NCI-H82 treated with DMSO at 0.1 percent for 48 hours (cell line): ENCODE data around the gene PCDHB11.
"Not testable (repeated sequence)": the region's sequence is repeated elsewhere in the genome, so short reads cannot be mapped to it uniquely, and the experiment has no call there.

Experiments used
- DNase-seq: peaks from one replicate; lab custom pipeline; 2025; ENCODE audit not compliant: unreplicated experiment; lab: John Stamatoyannopoulos, UW

PCDHB11 gene

GRCh38 chr5:141186897-141187512 is 12.4 kb upstream of the PCDHB11 start, which contains the start of gene PCDHB9:
PCDHB9 (plus strand) TSS chr5:141187161; CDS start chr5:141187319, 158 bp downstream.
- no peak for DNase-seq

GRCh38 chr5:141188682-141189081 is 10.7 kb upstream of the PCDHB11 start:
- DNase-seq: not testable (repeated sequence)

DNA sequence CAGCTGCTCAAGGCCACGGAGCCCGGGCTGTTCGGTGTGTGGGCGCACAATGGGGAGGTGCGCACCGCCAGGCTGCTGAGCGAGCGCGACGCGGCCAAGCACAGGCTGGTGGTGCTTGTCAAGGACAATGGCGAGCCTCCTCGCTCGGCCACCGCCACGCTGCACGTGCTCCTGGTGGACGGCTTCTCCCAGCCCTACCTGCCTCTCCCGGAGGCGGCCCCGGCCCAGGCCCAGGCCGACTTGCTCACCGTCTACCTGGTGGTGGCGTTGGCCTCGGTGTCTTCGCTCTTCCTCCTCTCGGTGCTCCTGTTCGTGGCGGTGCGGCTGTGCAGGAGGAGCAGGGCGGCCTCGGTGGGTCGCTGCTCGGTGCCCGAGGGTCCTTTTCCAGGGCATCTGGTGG is 10.3 kb upstream of the PCDHB11 start:
- not testable (repeated sequence) for DNase-seq

GRCh38 chr5:141192110-141192725 is 7.2 kb upstream of the PCDHB11 start, which contains the start of gene PCDHB10:
PCDHB10 (plus strand) TSS chr5:141192353; CDS start chr5:141192553, 200 bp downstream.
- no peak for DNase-seq

- not testable (repeated sequence) for DNase-seq
Observed at GRCh38 chr5:141194332-141194731, 5.1 kb upstream of the PCDHB11 start.

GRCh38 chr5:141196363-141196762 is 3.1 kb upstream of the PCDHB11 start:
- no peak for DNase-seq

- not testable (repeated sequence) for DNase-seq
Observed at GRCh38 chr5:141201126-141201525, 1.7 kb downstream of the PCDHB11 start.

- not testable (repeated sequence) for DNase-seq
Observed at GRCh38 chr5:141201646-141202045, 2.2 kb downstream of the PCDHB11 start.

GRCh38 chr5:141208478-141208877 is 9.1 kb downstream of the PCDHB11 start, which contains the start of gene PCDHB12:
PCDHB12 (plus strand) TSS chr5:141208719; CDS start chr5:141208908, 189 bp downstream.
- DNase-seq: no peak

GRCh38 chr5:141210281-141210680 is 10.9 kb downstream of the PCDHB11 start:
- not testable (repeated sequence) for DNase-seq

- not testable (repeated sequence) for DNase-seq
Observed at GRCh38 chr5:141210849-141211248, 11.4 kb downstream of the PCDHB11 start.

GRCh38 chr5:141213656-141214339 is 14.4 kb downstream of the PCDHB11 start, which contains the start of gene PCDHB13:
PCDHB13 (plus strand) TSS chr5:141213919; CDS start chr5:141214124, 205 bp downstream.
- DNase-seq: not testable (repeated sequence)

- DNase-seq: not testable (repeated sequence)
Observed at GRCh38 chr5:141214583-141214982, 15.2 kb downstream of the PCDHB11 start.

GRCh38 chr5:141215504-141215903 is 16.1 kb downstream of the PCDHB11 start:
- DNase-seq: not testable (repeated sequence)

DNA sequence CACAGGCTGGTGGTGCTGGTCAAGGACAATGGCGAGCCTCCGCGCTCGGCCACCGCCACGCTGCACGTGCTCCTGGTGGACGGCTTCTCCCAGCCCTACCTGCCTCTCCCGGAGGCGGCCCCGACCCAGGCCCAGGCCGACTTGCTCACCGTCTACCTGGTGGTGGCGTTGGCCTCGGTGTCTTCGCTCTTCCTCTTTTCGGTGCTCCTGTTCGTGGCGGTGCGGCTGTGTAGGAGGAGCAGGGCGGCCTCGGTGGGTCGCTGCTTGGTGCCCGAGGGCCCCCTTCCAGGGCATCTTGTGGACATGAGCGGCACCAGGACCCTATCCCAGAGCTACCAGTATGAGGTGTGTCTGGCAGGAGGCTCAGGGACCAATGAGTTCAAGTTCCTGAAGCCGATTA is 16.6 kb downstream of the PCDHB11 start:
- DNase-seq: not testable (repeated sequence)

- DNase-seq: no peak
Observed at GRCh38 chr5:141223112-141223783, 23.8 kb downstream of the PCDHB11 start, which contains the start of gene PCDHB14. PCDHB14 (plus strand) TSS chr5:141223343; CDS start chr5:141223506, 163 bp downstream.

GRCh38 chr5:141224844-141225243 is 25.4 kb downstream of the PCDHB11 start:
- not testable (repeated sequence) for DNase-seq

DNA sequence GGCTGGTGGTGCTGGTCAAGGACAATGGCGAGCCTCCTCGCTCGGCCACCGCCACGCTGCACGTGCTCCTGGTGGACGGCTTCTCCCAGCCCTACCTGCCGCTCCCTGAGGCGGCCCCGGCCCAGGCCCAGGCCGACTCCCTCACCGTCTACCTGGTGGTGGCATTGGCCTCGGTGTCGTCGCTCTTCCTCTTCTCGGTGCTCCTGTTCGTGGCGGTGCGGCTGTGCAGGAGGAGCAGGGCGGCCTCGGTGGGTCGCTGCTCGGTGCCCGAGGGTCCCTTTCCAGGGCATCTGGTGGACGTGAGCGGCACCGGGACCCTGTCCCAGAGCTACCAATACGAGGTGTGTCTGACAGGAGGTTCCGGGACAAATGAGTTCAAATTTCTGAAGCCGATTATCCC is 26.0 kb downstream of the PCDHB11 start:
- not testable (repeated sequence) for DNase-seq

- no peak for DNase-seq
Observed at GRCh38 chr5:141234109-141234667, 34.8 kb downstream of the PCDHB11 start.

GRCh38 chr5:141235922-141236321 is 36.5 kb downstream of the PCDHB11 start:
- DNase-seq: not testable (repeated sequence)
